Measurements from ENCODE around the gene HACL1. TPM values are rescaled to one million over a fixed set of nuclear protein-coding genes. Genes with fewer than 3 reads are reported as not detected.
A peak's percentile ranks its signal among the peaks of the same experiment; 100 is the strongest.

Gene HACL1
- total and polyA plus RNA-seq, 10 of the 15 experiments (the other 5 are each of a cell fraction or from before 2014, with no cell fraction given) = 19.4 to 48.7 (median 30.1) TPM

DNA sequence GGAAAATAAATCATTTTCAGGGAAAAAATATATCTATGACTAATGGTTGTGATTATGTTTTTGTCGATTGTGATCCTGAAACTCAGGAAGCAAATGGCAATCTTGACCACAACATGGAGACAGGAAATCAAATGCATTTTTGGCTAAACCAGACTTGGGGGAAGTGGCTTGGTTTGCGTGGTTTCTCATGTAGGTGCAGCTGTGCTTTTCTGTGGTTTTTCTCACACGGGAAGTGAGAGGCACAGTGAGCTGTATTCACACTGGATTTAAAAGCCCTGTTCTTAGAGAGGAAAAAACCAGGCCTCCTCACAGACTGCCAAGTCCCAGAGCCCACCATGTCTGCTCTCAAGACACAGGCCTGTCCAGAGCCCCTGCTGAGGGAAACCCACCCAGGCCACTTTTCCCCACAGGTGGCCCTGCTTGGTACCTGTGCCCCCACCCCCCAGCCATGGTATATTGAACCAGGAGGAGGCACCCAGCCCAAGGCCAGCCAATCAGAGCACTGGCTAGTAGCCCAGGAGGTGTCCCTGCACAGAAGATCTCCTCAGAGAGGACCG is 46.3 kb upstream of the HACL1 start (continued):
- TF ChIP-seq ATF2 (IDR thresholded peaks at IDR 0.05; ENCODE audit: low read length) (peak; percentile 98), ASH2L (IDR thresholded peaks at IDR 0.05; ENCODE audit: borderline replicate concordance, low read depth) (peak; percentile 78; the same call in 1 of the 2 replicates), POLR2AphosphoS5 (IDR thresholded peaks at IDR 0.05; ENCODE audit: low read length) (no peak; the same call in 1 of the 2 replicates), WRNIP1 (IDR thresholded peaks at IDR 0.05; ENCODE audit: borderline replicate concordance, low read depth, low read length) (no peak), GABPA (IDR thresholded peaks at IDR 0.05; ENCODE audit: low read depth) (peak; percentile 55), BCL11A (IDR thresholded peaks at IDR 0.05; ENCODE audit: low read depth, low read length) (peak; percentile 93), STAT3 (IDR thresholded peaks at IDR 0.05; ENCODE audit: low read depth, low read length) (peak; percentile 81; the same call in 1 of the 2 replicates), SP1 (IDR thresholded peaks at IDR 0.05; ENCODE audit: low read depth, low read length) (peak; percentile 74), ZBTB33 (IDR thresholded peaks at IDR 0.05) (no peak), IRF5 (IDR thresholded peaks at IDR 0.05; ENCODE audit: borderline replicate concordance) (peak; percentile 85), JUNB (IDR thresholded peaks at IDR 0.05) (peak; percentile 58; the same call in 1 of the 2 replicates), MTA2 (IDR thresholded peaks at IDR 0.05; ENCODE audit: low read depth) (peak; percentile 94), NR2F1 (conservative IDR thresholded peaks at IDR 0.05) (0 out of 2 replicates have a peak, but pooled peaks have one; percentile 49), RELB (IDR thresholded peaks at IDR 0.05; ENCODE audit: low read depth) (peak; percentile 97), EED (IDR thresholded peaks at IDR 0.05; ENCODE audit: low read depth) (peak; percentile 99), YBX1 (IDR thresholded peaks at IDR 0.05) (no peak), RBBP5 (conservative IDR thresholded peaks at IDR 0.05) (no peak), RB1 (IDR thresholded peaks at IDR 0.05; ENCODE audit: borderline replicate concordance) (no peak), ZNF207 (IDR thresholded peaks at IDR 0.05; ENCODE audit: borderline replicate concordance) (0 out of 2 replicates have a peak, but pooled peaks have one; percentile 18), KDM1A (IDR thresholded peaks at IDR 0.05; ENCODE audit: borderline replicate concordance) (no peak), CHD2 (IDR thresholded peaks at IDR 0.05; ENCODE audit: borderline replicate concordance, low read depth, low read length) (peak; percentile 72; the same call in 1 of the 2 replicates), TBL1XR1 (IDR thresholded peaks at IDR 0.05; ENCODE audit: low read depth, low read length) (peak; percentile 84), PAX5 (IDR thresholded peaks at IDR 0.05; ENCODE audit: borderline replicate concordance, low read depth, low read length) (peak; percentile 96), CREB1 (IDR thresholded peaks at IDR 0.05; ENCODE audit: low read depth) (peak; percentile 58; the same call in 1 of the 2 replicates), IKZF1 (conservative IDR thresholded peaks at IDR 0.05) (peak; percentile 99), POU2F2 (IDR thresholded peaks at IDR 0.05; ENCODE audit: borderline replicate concordance, low read depth, low read length) (peak; percentile 86), NR2C2 (IDR thresholded peaks at IDR 0.05; ENCODE audit: borderline replicate concordance, control insufficient read depth, insufficient read length, low read depth) (no peak)

All from GM12878 (cell line).